SH-SY5Y (cell line): ENCODE data around the gene OSGEP.

Experiments used
- GATA2 ChIP-seq: IDR thresholded peaks from 2 replicates; pipeline ENCODE4 v1.6.1; 2011; ENCODE audit warnings: mild to moderate bottlenecking, low read depth, low read length
- GATA3 ChIP-seq: IDR thresholded peaks from 2 replicates; pipeline ENCODE4 v1.6.1; 2011; ENCODE audit warnings: low read depth, mild to moderate bottlenecking, low read length, moderate library complexity

OSGEP gene

DNA sequence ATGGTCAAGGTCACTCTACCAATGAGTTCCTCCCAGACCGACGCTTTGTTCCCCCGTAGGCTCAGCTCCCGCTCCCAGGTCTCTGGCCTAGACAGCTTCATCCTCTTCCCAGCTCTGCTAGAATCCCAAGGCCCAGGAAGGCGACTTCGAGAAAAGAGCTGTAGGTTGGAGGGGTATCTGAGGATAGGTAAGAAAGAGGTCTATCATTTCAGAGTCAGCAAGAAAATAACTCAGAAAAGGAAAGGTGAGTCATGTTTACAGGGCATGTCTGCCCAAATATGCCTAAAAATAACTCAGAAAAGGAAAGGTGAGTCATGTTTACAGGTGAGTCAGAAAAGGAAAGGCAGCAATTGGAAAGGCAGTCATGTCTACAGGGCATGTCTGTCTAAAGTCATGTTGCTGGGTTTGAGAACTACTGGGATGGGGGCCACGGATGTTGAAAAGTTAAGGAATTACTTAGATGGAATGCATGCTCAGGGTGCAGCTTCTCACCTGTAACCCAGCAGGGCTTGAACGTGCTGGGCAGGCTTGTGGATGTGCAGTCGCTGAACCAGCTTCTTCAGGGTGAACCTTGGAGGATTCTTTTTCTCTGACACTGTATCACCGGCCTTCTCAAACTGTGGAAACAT lies 53.5 kb downstream of the OSGEP start:
- TF ChIP-seq GATA2 (no peak), GATA3 (no peak)

DNA sequence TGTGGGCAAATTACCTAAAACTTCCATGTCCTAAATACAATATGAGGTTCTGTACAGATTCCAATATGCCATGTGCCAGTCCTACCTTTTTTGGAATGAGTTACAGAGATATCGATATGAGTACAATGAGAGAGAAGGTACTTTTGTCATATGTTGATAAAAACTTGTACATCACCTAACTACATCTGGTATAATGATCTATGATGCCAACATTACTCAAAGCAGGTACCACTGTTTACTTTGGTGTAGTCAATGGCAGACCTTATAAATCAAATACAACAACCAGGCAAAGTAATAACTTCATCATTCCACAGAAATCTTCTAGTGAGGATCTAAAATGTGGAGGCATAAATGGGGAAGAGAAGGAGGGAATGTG lies 54.0 kb downstream of the OSGEP start:
- no peak for TF ChIP-seq GATA3
- TF ChIP-seq GATA2: no peak

GRCh38 chr14:20397511-20397910 lies 57.1 kb downstream of the OSGEP start:
- TF ChIP-seq GATA2: no peak
- TF ChIP-seq GATA3: no peak
